DOHH2 (cell line): ENCODE results near the gene GOLGA5.

Experiments
- CTCF ChIP-seq: fragments of 200-600 bp; sonication (generic); IDR thresholded peaks from one replicate; pipeline ENCODE4 v1.5.1; 2014; ENCODE audit warnings: antibody characterized with exemption, mild to moderate bottlenecking, low read depth, low read length; ENCODE audit not compliant: poor library complexity, severe bottlenecking
- EZH2phosphoT487 ChIP-seq: fragments of 200-600 bp; sonication (generic); IDR thresholded peaks from 2 replicates; pipeline ENCODE4 v1.6.1; 2017; ENCODE audit warnings: borderline replicate concordance, mild to moderate bottlenecking, antibody characterized with exemption, low read length, moderate library complexity, mixed read lengths

GRCh38 chr14:92754966-92755365 lies 39.1 kb upstream of the GOLGA5 start:
- no peak for TF ChIP-seq CTCF
- TF ChIP-seq EZH2phosphoT487: no peak
